HFFc6 (cell line): Measurements from ENCODE around the gene NR6A1. TPM values are rescaled to one million over a fixed set of nuclear protein-coding genes. Genes with fewer than 3 reads are reported as not detected.

Experiments used
- DNase-seq: peaks from one replicate; pipeline ENCODE4 v3.0.0-alpha.2; 2018
- H3K27ac Mint-ChIP-seq: 2 replicates; pipeline ENCODE4 v1.8.0; 2020; ENCODE audit warnings: mild to moderate bottlenecking, mixed read lengths
- H3K27me3 Mint-ChIP-seq: 2 replicates; pipeline ENCODE4 v1.8.0; 2021; ENCODE audit warnings: mild to moderate bottlenecking, moderate library complexity, mixed read lengths; ENCODE audit not compliant: insufficient read depth
- H3K36me3 Mint-ChIP-seq: 2 replicates; pipeline ENCODE4 v1.8.0; 2021; ENCODE audit warnings: low read depth, mixed read lengths
- H3K4me1 Mint-ChIP-seq: 2 replicates; pipeline ENCODE4 v1.8.0; 2020; ENCODE audit warnings: low read depth, mixed read lengths
- H3K4me3 Mint-ChIP-seq: 2 replicates; pipeline ENCODE4 v1.8.0; 2020; ENCODE audit warnings: mild to moderate bottlenecking, moderate library complexity, mixed read lengths
- H3K9me3 Mint-ChIP-seq: 2 replicates; pipeline ENCODE4 v1.8.0; 2020; ENCODE audit warnings: mild to moderate bottlenecking, mixed read lengths
- CTCF ChIP-seq: fragments of 200-600 bp; sonication (generic); IDR thresholded peaks from 2 replicates; pipeline ENCODE4 v1.5.0; 2021; ENCODE audit warnings: antibody characterized with exemption, mild to moderate bottlenecking
- total RNA-seq, 6 experiments: library from RNA; stranded (reverse); fragmentation: NEBNext Ultra II Directional; extraction: Animal tissue kit (Norgen Biotek cat#: 25700); gene quantifications; 2 replicates in 1 of 6; 3 replicates in 5 of 6; pipeline ENCODE4 v1.2.3, GENCODE V29; 2021

Gene NR6A1
- total RNA-seq, 6 experiments from 2014 or later, result 0.05 to 0.26 (median 0.13) TPM

- H3K27me3 Mint-ChIP-seq, result peaks cover 40% of the 10 kb centered on the region
- no peak overlapping the region for H3K27ac Mint-ChIP-seq
- peaks cover 5% of the 10 kb centered on the region for H3K36me3 Mint-ChIP-seq
- no peak for DNase-seq
- no peaks in the 10 kb centered on the region for H3K9me3 Mint-ChIP-seq
- H3K4me1 Mint-ChIP-seq, result peaks cover 7% of the 10 kb centered on the region
- H3K4me3 Mint-ChIP-seq, result no peak overlapping the region
- TF ChIP-seq CTCF, result no peak
Measured at GRCh38 chr9:124504530-124505005, 266.5 kb downstream of the NR6A1 start.

GRCh38 chr9:124503713-124504529 is 267.2 kb downstream of the NR6A1 start:
- Mint-ChIP-seq H3K36me3 (peaks cover 5% of the 10 kb centered on the region), H3K27me3 (peaks cover 47% of the 10 kb centered on the region), H3K4me3 (peak overlapping the region; percentile 42; the same call in 1 of the 2 replicates), H3K27ac (no peak overlapping the region), H3K4me1 (peaks cover 7% of the 10 kb centered on the region), H3K9me3 (no peaks in the 10 kb centered on the region)
- DNase-seq, result no peak
- TF ChIP-seq CTCF, result no peak

- no peak for TF ChIP-seq CTCF
- H3K27ac Mint-ChIP-seq, result no peak overlapping the region
- H3K4me1 Mint-ChIP-seq, result peaks cover 7% of the 10 kb centered on the region
- peaks cover 5% of the 10 kb centered on the region for H3K36me3 Mint-ChIP-seq
- DNase-seq, result no peak
- no peak overlapping the region for H3K4me3 Mint-ChIP-seq
- peaks cover 53% of the 10 kb centered on the region for H3K27me3 Mint-ChIP-seq
- no peaks in the 10 kb centered on the region for H3K9me3 Mint-ChIP-seq
Measured at GRCh38 chr9:124502711-124503702, 268.1 kb downstream of the NR6A1 start.

- peaks cover 5% of the 10 kb centered on the region for H3K36me3 Mint-ChIP-seq
- peaks cover 58% of the 10 kb centered on the region for H3K27me3 Mint-ChIP-seq
- no peak for TF ChIP-seq CTCF
- peaks cover 7% of the 10 kb centered on the region for H3K4me1 Mint-ChIP-seq
- no peak for DNase-seq
- H3K4me3 Mint-ChIP-seq, result no peak overlapping the region
- H3K9me3 Mint-ChIP-seq, result no peaks in the 10 kb centered on the region
- no peak overlapping the region for H3K27ac Mint-ChIP-seq
Measured at GRCh38 chr9:124501771-124502320, 269.3 kb downstream of the NR6A1 start.
